ENCODE measurements around the gene KANSL1.

The KANSL1 gene

GRCh38 chr17:46195939-46196716 lies 2.9 kb upstream of the KANSL1 start:
- no peak overlapping the region for H2BK15ac ChIP-seq (ENCODE audit: low read depth, poor library complexity, severe bottlenecking)
- no peak overlapping the region for H2AFZ ChIP-seq (ENCODE audit: low read depth, low read length)
- WGBS, result 84% methylated on average over 2 of the region's 2 CpGs

GRCh38 chr17:46195217-46195855 lies 2.1 kb upstream of the KANSL1 start:
- H3K9me3 ChIP-seq (ENCODE audit: control insufficient read depth, low read length), result no peaks in the 10 kb centered on the region
- H4K8ac ChIP-seq (ENCODE audit: low read length), result peak overlapping the region; percentile 47
- peak overlapping the region in 1 of 2 experiments; percentile 29 for H3K18ac ChIP-seq (ENCODE audit: low read depth in 1 of 2, low read length in 2 of 2)
- no peak overlapping the region for H2AFZ ChIP-seq (ENCODE audit: low read depth, low read length)
- H3K4me3 ChIP-seq (ENCODE audit: insufficient read depth in 1 of 2, low read depth in 1 of 2, low read length in 2 of 2), result no peak overlapping the region
- peak overlapping the region; percentile 96 for H2AK5ac ChIP-seq (ENCODE audit: low read length, severe bottlenecking)
- no peak overlapping the region for H2BK15ac ChIP-seq (ENCODE audit: low read depth, poor library complexity, severe bottlenecking)
- no peaks in the 10 kb centered on the region for H3K27me3 ChIP-seq (ENCODE audit: control insufficient read depth in 1 of 2, insufficient read depth in 1 of 2, low read length in 2 of 2)
- H3K9ac ChIP-seq (ENCODE audit: low read length), result peak overlapping the region; percentile 88
- no peak overlapping the region for H2BK120ac ChIP-seq (ENCODE audit: low read depth, low read length)
- no peak overlapping the region for H3K4ac ChIP-seq (ENCODE audit: low read depth in 1 of 2, low read length in 2 of 2)
- 89% methylated on average over 5 of the region's 5 CpGs for WGBS
- no peak overlapping the region for H3K14ac ChIP-seq (ENCODE audit: low read length in 2 of 2)
- no peak overlapping the region for H2BK12ac ChIP-seq (ENCODE audit: low read length in 2 of 2)
- H3K27ac ChIP-seq (ENCODE audit: low read length, poor library complexity, severe bottlenecking), result peak overlapping the region; percentile 63
- H4K91ac ChIP-seq (ENCODE audit: low read length), result no peak overlapping the region
- no peak overlapping the region for H3K4me2 ChIP-seq (ENCODE audit: low read length, poor library complexity, severe bottlenecking)
- peak overlapping the region; percentile 10 for H2BK5ac ChIP-seq (ENCODE audit: low read depth, low read length, poor library complexity, severe bottlenecking)
- peaks cover 2 to 3% of the 10 kb centered on the region in 2 experiments for H3K36me3 ChIP-seq (ENCODE audit: control insufficient read depth in 1 of 2, insufficient read depth in 2 of 2, low read depth in 1 of 2, low read length in 2 of 2)
- H3K79me1 ChIP-seq (replicated peaks; ENCODE audit: low read length, poor library complexity, severe bottlenecking), result peaks cover 13% of the 10 kb centered on the region
- no peak for DNase-seq
- peaks cover 12% of the 10 kb centered on the region for H3K4me1 ChIP-seq (ENCODE audit: control insufficient read depth, insufficient read depth, low read depth, low read length)
- no peak overlapping the region for H3K23ac ChIP-seq (ENCODE audit: low read length in 2 of 2)

More at GRCh38 chr17:46195939-46196716, 2.9 kb upstream of the KANSL1 start:
- H3K9ac ChIP-seq (ENCODE audit: low read length), result peak overlapping the region; percentile 88
- no peaks in the 10 kb centered on the region for H3K27me3 ChIP-seq (ENCODE audit: control insufficient read depth in 1 of 2, insufficient read depth in 1 of 2, low read length in 2 of 2)
- no peak overlapping the region for H3K4me3 ChIP-seq (ENCODE audit: insufficient read depth in 1 of 2, low read depth in 1 of 2, low read length in 2 of 2)
- H2BK5ac ChIP-seq (ENCODE audit: low read depth, low read length, poor library complexity, severe bottlenecking), result peak overlapping the region; percentile 10
- no peaks in the 10 kb centered on the region for H3K9me3 ChIP-seq (ENCODE audit: control insufficient read depth, low read length)
- no peak overlapping the region for H3K18ac ChIP-seq (ENCODE audit: low read depth in 1 of 2, low read length in 2 of 2)
- no peak overlapping the region for H2BK120ac ChIP-seq (ENCODE audit: low read depth, low read length)
- no peak overlapping the region for H3K14ac ChIP-seq (ENCODE audit: low read length in 2 of 2)
- peak overlapping the region; percentile 65 for H3K27ac ChIP-seq (ENCODE audit: low read length, poor library complexity, severe bottlenecking)
- H3K36me3 ChIP-seq (ENCODE audit: control insufficient read depth in 1 of 2, insufficient read depth in 2 of 2, low read depth in 1 of 2, low read length in 2 of 2), result peaks cover 2 to 3% of the 10 kb centered on the region in 2 experiments
- no peak overlapping the region for H4K8ac ChIP-seq (ENCODE audit: low read length)
- peaks cover 15% of the 10 kb centered on the region for H3K79me1 ChIP-seq (replicated peaks; ENCODE audit: low read length, poor library complexity, severe bottlenecking)
- no peak for DNase-seq
- H3K23ac ChIP-seq (ENCODE audit: low read length in 2 of 2), result no peak overlapping the region
- H2BK12ac ChIP-seq (ENCODE audit: low read length in 2 of 2), result no peak overlapping the region
- peak overlapping the region; percentile 26 for H3K4me2 ChIP-seq (ENCODE audit: low read length, poor library complexity, severe bottlenecking)
- no peak overlapping the region for H3K4ac ChIP-seq (ENCODE audit: low read depth in 1 of 2, low read length in 2 of 2)
- no peak overlapping the region for H4K91ac ChIP-seq (ENCODE audit: low read length)
- H2AK5ac ChIP-seq (ENCODE audit: low read length, severe bottlenecking), result peak overlapping the region; percentile 11
- H3K4me1 ChIP-seq (ENCODE audit: control insufficient read depth, insufficient read depth, low read depth, low read length), result peaks cover 14% of the 10 kb centered on the region

- Histone ChIP-seq H3K14ac (ENCODE audit: low read length in 2 of 2) (no peak overlapping the region), H2BK15ac (ENCODE audit: low read depth, poor library complexity, severe bottlenecking) (no peak overlapping the region), H3K23ac (ENCODE audit: low read length in 2 of 2) (no peak overlapping the region), H3K27ac (ENCODE audit: low read length, poor library complexity, severe bottlenecking) (peak overlapping the region; percentile 59), H2AK5ac (ENCODE audit: low read length, severe bottlenecking) (peak overlapping the region; percentile 87), H4K8ac (ENCODE audit: low read length) (no peak overlapping the region), H3K36me3 (ENCODE audit: control insufficient read depth in 1 of 2, insufficient read depth in 2 of 2, low read depth in 1 of 2, low read length in 2 of 2) (peaks cover 3% of the 10 kb centered on the region in 2 experiments), H3K79me1 (replicated peaks; ENCODE audit: low read length, poor library complexity, severe bottlenecking) (peaks cover 13% of the 10 kb centered on the region), H3K4ac (ENCODE audit: low read depth in 1 of 2, low read length in 2 of 2) (no peak overlapping the region), H4K91ac (ENCODE audit: low read length) (no peak overlapping the region), H3K9me3 (ENCODE audit: control insufficient read depth, low read length) (no peaks in the 10 kb centered on the region), H3K4me1 (ENCODE audit: control insufficient read depth, insufficient read depth, low read depth, low read length) (peaks cover 13% of the 10 kb centered on the region), H2BK120ac (ENCODE audit: low read depth, low read length) (no peak overlapping the region), H2BK12ac (ENCODE audit: low read length in 2 of 2) (no peak overlapping the region), H3K18ac (ENCODE audit: low read depth in 1 of 2, low read length in 2 of 2) (no peak overlapping the region), H3K27me3 (ENCODE audit: control insufficient read depth in 1 of 2, insufficient read depth in 1 of 2, low read length in 2 of 2) (no peaks in the 10 kb centered on the region), H3K9ac (ENCODE audit: low read length) (peak overlapping the region; percentile 88), H3K4me3 (ENCODE audit: insufficient read depth in 1 of 2, low read depth in 1 of 2, low read length in 2 of 2) (peak overlapping the region in 1 of 2 experiments; percentile 86), H3K4me2 (ENCODE audit: low read length, poor library complexity, severe bottlenecking) (peak overlapping the region; percentile 92), H2BK5ac (ENCODE audit: low read depth, low read length, poor library complexity, severe bottlenecking) (no peak overlapping the region), H2AFZ (ENCODE audit: low read depth, low read length) (no peak overlapping the region)
- peak; percentile 77 for DNase-seq
- 66% methylated on average over 9 of the region's 9 CpGs for WGBS
Measured at GRCh38 chr17:46194393-46195216, 1.4 kb upstream of the KANSL1 start.

Measured in mesenchymal stem cell (in vitro differentiated cells and primary cell).